GM12878 (cell line): ENCODE measurements around the gene SMARCC1. TPM values are rescaled to one million over a fixed set of nuclear protein-coding genes. Genes with fewer than 3 reads are reported as not detected.

Experiments used
- ATAC-seq: fragments of 200-7000 bp; cut with Tn5 transposase; 3 replicates; pipeline ENCODE4 v1.9.1; 2020; ENCODE audit warnings: mild to moderate bottlenecking, moderate library complexity
- BruUV-seq: library from RNA; stranded (reverse); fragments of 400-500 nt; replicated peaks from 2 replicates; lab custom pipeline; 2021; lab: Mats Ljungman, UMichigan
- CTCF ChIA-PET: fragments of 300-600 bp; sonication (Branson Sonifier 250); formaldehyde crosslinking; extraction: SDS; loops from one replicate; lab custom pipeline; 2021; ENCODE audit warnings: inconsistent platforms; lab: Yijun Ruan, JAX
- POLR2A ChIA-PET: fragments of 350-600 bp; formaldehyde crosslinking; extraction: SDS; loops from one replicate; lab custom pipeline; 2021; ENCODE audit warnings: inconsistent platforms; lab: Charles Lee
- RAD21 ChIA-PET: fragments of 300-600 bp; sonication (Branson Sonifier 250); formaldehyde crosslinking; loops from one replicate; lab custom pipeline; 2023; ENCODE audit warnings: antibody characterized with exemption; ENCODE audit not compliant: unreplicated experiment; lab: Charles Lee
- SMC1A ChIA-PET: fragments of 300-600 bp; sonication (Branson Sonifier 250); formaldehyde crosslinking; loops from one replicate; lab custom pipeline; 2023; ENCODE audit not compliant: unreplicated experiment, uncharacterized antibody; lab: Charles Lee
- DNase-seq: peaks from one replicate; pipeline ENCODE4 v3.0.0-alpha.2; 2011; ENCODE audit warnings: low read depth, low spot score
- FAIRE-seq: peaks from 3 replicates; lab custom pipeline; 2011; peaks lifted over from hg19 to GRCh38; lab: Jason Lieb, UNC
- H2AFZ ChIP-seq: 2 replicates; pipeline ENCODE4 v1.6.0; 2011; ENCODE audit warnings: low read depth, low read length, control low read depth; ENCODE audit not compliant: control insufficient read depth
- H3K27ac ChIP-seq: 2 replicates; pipeline ENCODE4 v1.5.1; 2011; ENCODE audit warnings: control low read depth; ENCODE audit not compliant: control insufficient read depth, insufficient read depth
- H3K27me3 ChIP-seq, 2 experiments: replicated peaks in 1 of 2; 2 replicates each; pipeline versions ENCODE4 v1.6.0 to v1.6.1; 2011; ENCODE audit warnings: low read length in 1 of 2; ENCODE audit not compliant: control insufficient read depth in 2 of 2, insufficient read depth in 2 of 2
- H3K36me3 ChIP-seq, 2 experiments: 2 replicates each; pipeline ENCODE4 v1.5.1; 2011; ENCODE audit warnings: low read length in 1 of 2; ENCODE audit not compliant: control insufficient read depth in 2 of 2, insufficient read depth in 2 of 2
- H3K4me1 ChIP-seq: 2 replicates; pipeline ENCODE4 v1.6.1; 2011; ENCODE audit warnings: mild to moderate bottlenecking, low read length, moderate library complexity, mixed read lengths; ENCODE audit not compliant: control insufficient read depth, insufficient read depth
- H3K4me2 ChIP-seq: 2 replicates; pipeline ENCODE4 v1.6.0; 2011; ENCODE audit warnings: control low read depth; ENCODE audit not compliant: control insufficient read depth, insufficient read depth
- H3K4me3 ChIP-seq: fragments of 200-600 bp; sonication (generic); 2 replicates; pipeline ENCODE4 v1.5.1; 2016
- H3K79me2 ChIP-seq: 2 replicates; pipeline ENCODE4 v1.6.0; 2011; ENCODE audit warnings: low read length; ENCODE audit not compliant: control insufficient read depth, insufficient read depth
- H3K9ac ChIP-seq: 2 replicates; pipeline ENCODE4 v1.8.0; 2011; ENCODE audit warnings: low read length, control low read depth, mixed read lengths; ENCODE audit not compliant: control insufficient read depth, insufficient read depth
- H3K9me3 ChIP-seq: replicated peaks from 3 replicates; pipeline ENCODE4 v1.5.1; 2011; ENCODE audit warnings: mild to moderate bottlenecking, low read length; ENCODE audit not compliant: control insufficient read depth, insufficient read depth
- H4K20me1 ChIP-seq: 2 replicates; pipeline ENCODE4 v1.6.0; 2011; ENCODE audit not compliant: control insufficient read depth, insufficient read depth
- BACH1 ChIP-seq: fragments of 450-650 bp; IDR thresholded peaks from 2 replicates; pipeline ENCODE4 v1.6.1; 2017; ENCODE audit warnings: mild to moderate bottlenecking, borderline replicate concordance
- BMI1 ChIP-seq: fragments of 450-650 bp; IDR thresholded peaks from 2 replicates; pipeline ENCODE4 v1.6.1; 2016; ENCODE audit warnings: mild to moderate bottlenecking, moderate library complexity, borderline replicate concordance
- CBX5 ChIP-seq: sonication (generic); IDR thresholded peaks from 2 replicates; pipeline ENCODE4 v1.6.1; 2016; ENCODE audit warnings: low read depth, moderate library complexity, mild to moderate bottlenecking, inconsistent platforms
- MEF2A ChIP-seq: IDR thresholded peaks from 2 replicates; pipeline ENCODE4 v1.6.1; 2011; ENCODE audit warnings: low read depth, mild to moderate bottlenecking, low read length, moderate library complexity; ENCODE audit not compliant: insufficient read depth
- MEF2B ChIP-seq: fragments of 450-650 bp; IDR thresholded peaks from 2 replicates; pipeline ENCODE4 v1.6.1; 2018; ENCODE audit warnings: mild to moderate bottlenecking, moderate library complexity; ENCODE audit not compliant: partially characterized antibody, poor library complexity, severe bottlenecking
- SMAD5 ChIP-seq: IDR thresholded peaks from 2 replicates; pipeline ENCODE4 v1.6.1; 2016; ENCODE audit warnings: antibody characterized with exemption, low read depth
- SPI1 ChIP-seq: IDR thresholded peaks from 2 replicates; pipeline ENCODE4 v1.6.1; 2011; ENCODE audit warnings: low read depth, mild to moderate bottlenecking, low read length, moderate library complexity, borderline replicate concordance; ENCODE audit not compliant: insufficient read depth
- SRF ChIP-seq, 2 experiments: IDR thresholded peaks; 2 replicates each; pipeline ENCODE4 v1.6.1; 2011; ENCODE audit warnings: low read depth in 2 of 2, low read length in 2 of 2, mild to moderate bottlenecking in 1 of 2, moderate library complexity in 1 of 2
- WGBS: methylation state at CpG from one replicate; pipeline ENCODE4 v1.1.6; 2016; ENCODE audit warnings: low lambda C conversion rate; ENCODE audit not compliant: insufficient replicate concordance, insufficient coverage; ENCODE audit errors: missing lambda C conversion rate; 5-methylcytosine and 5-hydroxymethylcytosine counted together
- in situ Hi-C: fragments of 300-500 bp; cut with MboI; formaldehyde crosslinking; loops from 9 replicates; pipeline ENCODE4 v1.14.3; 2018; ENCODE audit warnings: mixed read lengths
- intact Hi-C: fragments of 100-400 bp; cut with micrococcal nuclease; formaldehyde crosslinking; loops from one replicate; pipeline ENCODE4 v1.14.2; 2022; ENCODE audit not compliant: unreplicated experiment
- polyA plus RNA-seq, 11 experiments: library from polyadenylated mRNA; depleted of rRNA in 4 of 11; unstranded in 6 of 11; stranded (reverse) in 5 of 11; fragments of >200 nt; fragmentation: Nextera tagmentation in 4 of 11; fragmentation: Illumina TruSeq in 1 of 11; extraction: Ambion mirVana in 4 of 11; extraction: Trizol in 1 of 11; gene quantifications; 1 replicate in 1 of 11; 2 replicates in 10 of 11; pipeline versions ENCODE4 v1.2.1 to v1.2.3, GENCODE V29; 2011 to 2016; ENCODE audit warnings: inconsistent platforms in 2 of 11, missing spikeins in 2 of 11, low read depth in 1 of 11
- total RNA-seq, 4 experiments: library from RNA; depleted of rRNA in 3 of 4; stranded (reverse); fragments of >200 nt in 3 of 4; fragmentation: Illumina TruSeq in 1 of 4; extraction: Trizol in 1 of 4; gene quantifications; 2 replicates each; pipeline versions ENCODE4 v1.2.1 to v1.2.3, GENCODE V29; 2013 to 2021

Gene SMARCC1
- total and polyA plus RNA-seq, 10 of the 15 experiments (the other 5 are each of a cell fraction or from before 2014, with no cell fraction given), result 26.6 to 147 (median 57.1) TPM

DNA sequence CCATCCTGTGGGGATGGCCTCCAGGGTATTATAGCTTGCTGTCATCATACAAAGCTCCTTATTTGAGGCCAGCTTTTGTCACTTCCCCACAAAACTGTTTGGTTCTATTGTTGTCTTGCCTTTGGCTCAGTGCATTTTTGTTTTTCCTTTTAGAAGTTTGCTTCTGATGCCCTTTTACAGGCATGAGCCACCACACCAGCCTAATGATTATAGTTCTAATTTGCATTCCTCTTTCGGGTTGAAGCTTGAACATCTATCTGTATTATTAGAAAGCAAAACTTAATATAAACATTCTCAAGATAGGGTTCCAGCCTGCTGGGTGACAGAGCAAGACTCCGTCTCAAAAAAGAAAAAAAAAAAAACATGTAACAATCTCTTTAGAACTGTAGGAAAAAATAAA lies 39.8 kb downstream of the SMARCC1 start:
- SMC1A ChIA-PET, result interaction anchor here (0.8 to 2.2 kb wide), 9 partner anchors 10 to 73 kb away, joined by 3 to 7 read pairs (median 5); no protein-coding TSS in a partner anchor
- Histone ChIP-seq H3K4me2 (peak overlapping the region; percentile 77), H3K27ac (peak overlapping the region; percentile 63), H3K9ac (no peak overlapping the region), H3K36me3 (peaks cover 7 to 23% of the 10 kb centered on the region in 2 experiments), H2AFZ (no peak overlapping the region), H3K9me3 (no peaks in the 10 kb centered on the region), H3K79me2 (peaks cover 51% of the 10 kb centered on the region), H4K20me1 (no peaks in the 10 kb centered on the region)
- BruUV-seq, result no TSS peak
- ATAC-seq, result peak; percentile 80
- peak; percentile 74 for DNase-seq
- FAIRE-seq, result peak; percentile 75
- WGBS, result 0% methylated on average over 2 of the region's 2 CpGs
- intact Hi-C loops, result loop anchor here (5.0 kb wide), 1 partner anchor 40 kb away; the partner anchor contains the start of gene SMARCC1
- POLR2A ChIA-PET, result interaction anchor here (1.0 kb wide), 1 partner anchor 10 kb away, joined by 3 read pairs; no protein-coding TSS in a partner anchor
- TF ChIP-seq SMAD5, result no peak
- peak; percentile 31; the same call in 1 of the 2 replicates for TF ChIP-seq SPI1
- peak; percentile 1 for TF ChIP-seq MEF2B
- TF ChIP-seq CBX5, result no peak
- peak; percentile 46; the same call in 1 of the 2 replicates for TF ChIP-seq MEF2A
- TF ChIP-seq SRF (IDR thresholded peaks at IDR 0.05; ENCODE audit: low read depth in 2 of 2, low read length in 2 of 2), result peak in 1 of 2 experiments; percentile 83; a peak in 2 of 4 replicates
- no peak for TF ChIP-seq BMI1
- TF ChIP-seq BACH1, result no peak
- TF ChIP-seq, all 136 proteins: peak for 4
- H3K27me3 ChIP-seq, result no peaks in the 10 kb centered on the region
- in situ Hi-C loops, result no loop called here
- H3K4me3 ChIP-seq, result no peak overlapping the region
- peaks cover 28% of the 10 kb centered on the region for H3K4me1 ChIP-seq
- RAD21 ChIA-PET, result interaction anchor here (0.8 to 2.4 kb wide), 2 partner anchors 10 to 38 kb away, joined by 3 to 13 read pairs; partner anchors contain the start of gene SMARCC1
- CTCF ChIA-PET, result interaction anchor here (1.6 kb wide), 1 partner anchor 47 kb away, joined by 4 read pairs; no protein-coding TSS in a partner anchor
